HEK293 (cell line): ENCODE measurements around the gene RRP9.

Experiments used
- CTCF ChIA-PET: fragments of 350-600 bp; formaldehyde crosslinking; extraction: SDS; loops from one replicate; lab custom pipeline; 2021; ENCODE audit warnings: antibody characterized with exemption; lab: Yijun Ruan, JAX
- POLR2A ChIA-PET: fragments of 300-600 bp; formaldehyde crosslinking; extraction: SDS; loops from one replicate; lab custom pipeline; 2020; ENCODE audit warnings: antibody characterized with exemption, inconsistent platforms; lab: Yijun Ruan, JAX
- H3K27ac ChIP-seq: fragments of 200-500 bp; sonication (Bioruptor generic); 2 replicates; pipeline ENCODE4 v1.5.1; 2014; ENCODE audit warnings: low read depth, low read length, control low read depth, inconsistent platforms; ENCODE audit errors: extremely low read depth
- H3K36me3 ChIP-seq, 2 experiments: fragments of 200-500 bp in 1 of 2; sonication (Bioruptor generic) in 1 of 2; 1 replicate in 1 of 2; 2 replicates in 1 of 2; pipeline ENCODE4 v1.5.1; 2014 to 2017; ENCODE audit warnings: inconsistent platforms in 2 of 2, low read length in 2 of 2; ENCODE audit not compliant: control insufficient read depth in 2 of 2, insufficient read depth in 1 of 2
- H3K4me1 ChIP-seq: fragments of 200-500 bp; sonication (Bioruptor generic); 2 replicates; pipeline ENCODE4 v1.5.1; 2014; ENCODE audit warnings: mild to moderate bottlenecking, low read length, inconsistent platforms; ENCODE audit not compliant: control insufficient read depth, insufficient read depth
- H3K4me3 ChIP-seq: 2 replicates; pipeline ENCODE4 v1.5.1; 2011; ENCODE audit warnings: low read depth, mild to moderate bottlenecking, control low read depth, low read length, moderate library complexity
- H3K9me3 ChIP-seq: fragments of 200-500 bp; sonication (Bioruptor generic); 2 replicates; pipeline ENCODE4 v1.5.1; 2014; ENCODE audit warnings: low read depth, low read length, inconsistent platforms; ENCODE audit not compliant: control insufficient read depth, insufficient read depth
- BCL11A ChIP-seq: fragments of 450-650 bp; formaldehyde crosslinking; IDR thresholded peaks from 2 replicates; pipeline ENCODE4 v1.5.1; 2016; ENCODE audit warnings: low read depth, missing biosample characterization, missing genetic modification characterization
- FEZF1 ChIP-seq: fragments of 450-650 bp; formaldehyde crosslinking; IDR thresholded peaks from 2 replicates; pipeline ENCODE4 v1.5.1; 2016; ENCODE audit warnings: missing biosample characterization, missing genetic modification characterization
- GLIS2 ChIP-seq: fragments of 450-650 bp; formaldehyde crosslinking; IDR thresholded peaks from 2 replicates; pipeline ENCODE4 v1.5.1; 2016; ENCODE audit warnings: missing biosample characterization, missing genetic modification characterization
- HOXC10 ChIP-seq: sonication (generic); formaldehyde crosslinking; IDR thresholded peaks from 2 replicates; pipeline ENCODE4 v1.8.1; 2023; ENCODE audit warnings: mild to moderate bottlenecking, missing genetic modification reagents
- MEIS1 ChIP-seq: sonication (generic); formaldehyde crosslinking; IDR thresholded peaks from 2 replicates; pipeline ENCODE4 v1.8.1; 2022; ENCODE audit warnings: missing genetic modification reagents, mild to moderate bottlenecking, borderline replicate concordance
- MZF1 ChIP-seq: fragments of 450-650 bp; formaldehyde crosslinking; IDR thresholded peaks from 2 replicates; pipeline ENCODE4 v1.5.1; 2017; ENCODE audit warnings: missing biosample characterization, missing genetic modification characterization, borderline replicate concordance
- REPIN1 ChIP-seq: fragments of 450-650 bp; formaldehyde crosslinking; IDR thresholded peaks from 2 replicates; pipeline ENCODE4 v1.5.1; 2017; ENCODE audit warnings: missing biosample characterization, missing genetic modification characterization, low read depth
- ZNF354C ChIP-seq: fragments of 450-650 bp; formaldehyde crosslinking; IDR thresholded peaks from 2 replicates; pipeline ENCODE4 v1.5.1; 2016; ENCODE audit warnings: missing biosample characterization, missing genetic modification characterization, low read depth, borderline replicate concordance
- ZNF37A ChIP-seq: fragments of 450-650 bp; IDR thresholded peaks from 2 replicates; pipeline ENCODE4 v1.5.1; 2018; ENCODE audit warnings: missing biosample characterization, missing genetic modification characterization
- ZNF394 ChIP-seq: fragments of 450-650 bp; formaldehyde crosslinking; IDR thresholded peaks from 2 replicates; pipeline ENCODE4 v1.5.1; 2016; ENCODE audit warnings: missing biosample characterization, missing genetic modification characterization, mild to moderate bottlenecking, moderate library complexity, borderline replicate concordance
- ZNF510 ChIP-seq: fragments of 450-650 bp; formaldehyde crosslinking; IDR thresholded peaks from 2 replicates; pipeline ENCODE4 v1.5.1; 2018; ENCODE audit warnings: mild to moderate bottlenecking, missing genetic modification characterization, missing biosample characterization; ENCODE audit not compliant: insufficient replicate concordance
- ZNF624 ChIP-seq: fragments of 450-650 bp; formaldehyde crosslinking; IDR thresholded peaks from 2 replicates; pipeline ENCODE4 v1.5.1; 2017; ENCODE audit warnings: missing biosample characterization, missing genetic modification characterization
- ZNF670 ChIP-seq: fragments of 450-650 bp; formaldehyde crosslinking; IDR thresholded peaks from 2 replicates; pipeline ENCODE4 v1.5.1; 2016; ENCODE audit warnings: missing biosample characterization, missing genetic modification characterization, low read depth
- ZNF777 ChIP-seq: fragments of 450-650 bp; formaldehyde crosslinking; IDR thresholded peaks from 2 replicates; pipeline ENCODE4 v1.5.1; 2017; ENCODE audit warnings: missing biosample characterization, missing genetic modification characterization, borderline replicate concordance
- ZNF843 ChIP-seq: fragments of 450-650 bp; formaldehyde crosslinking; IDR thresholded peaks from 2 replicates; pipeline ENCODE4 v1.5.1; 2016; ENCODE audit warnings: missing biosample characterization, missing genetic modification characterization
- ZSCAN23 ChIP-seq: fragments of 450-650 bp; formaldehyde crosslinking; IDR thresholded peaks from 2 replicates; pipeline ENCODE4 v1.5.1; 2016; ENCODE audit warnings: missing biosample characterization, missing genetic modification characterization
- TF ChIP-seq, protein P1 (sequence below): fragments of 450-650 bp; formaldehyde crosslinking; IDR thresholded peaks from 2 replicates; pipeline ENCODE4 v1.5.1; 2016; ENCODE audit warnings: missing biosample characterization, missing genetic modification characterization
- TF ChIP-seq, protein P2 (sequence below): fragments of 450-650 bp; formaldehyde crosslinking; IDR thresholded peaks from 2 replicates; pipeline ENCODE4 v1.5.1; 2016; ENCODE audit warnings: missing biosample characterization, missing genetic modification characterization
- TF ChIP-seq, protein P3 (sequence below): fragments of 450-650 bp; formaldehyde crosslinking; conservative IDR thresholded peaks from 2 replicates; pipeline ENCODE4 v1.5.1; 2016; ENCODE audit warnings: low read depth, missing biosample characterization, missing genetic modification characterization

RRP9 gene

DNA sequence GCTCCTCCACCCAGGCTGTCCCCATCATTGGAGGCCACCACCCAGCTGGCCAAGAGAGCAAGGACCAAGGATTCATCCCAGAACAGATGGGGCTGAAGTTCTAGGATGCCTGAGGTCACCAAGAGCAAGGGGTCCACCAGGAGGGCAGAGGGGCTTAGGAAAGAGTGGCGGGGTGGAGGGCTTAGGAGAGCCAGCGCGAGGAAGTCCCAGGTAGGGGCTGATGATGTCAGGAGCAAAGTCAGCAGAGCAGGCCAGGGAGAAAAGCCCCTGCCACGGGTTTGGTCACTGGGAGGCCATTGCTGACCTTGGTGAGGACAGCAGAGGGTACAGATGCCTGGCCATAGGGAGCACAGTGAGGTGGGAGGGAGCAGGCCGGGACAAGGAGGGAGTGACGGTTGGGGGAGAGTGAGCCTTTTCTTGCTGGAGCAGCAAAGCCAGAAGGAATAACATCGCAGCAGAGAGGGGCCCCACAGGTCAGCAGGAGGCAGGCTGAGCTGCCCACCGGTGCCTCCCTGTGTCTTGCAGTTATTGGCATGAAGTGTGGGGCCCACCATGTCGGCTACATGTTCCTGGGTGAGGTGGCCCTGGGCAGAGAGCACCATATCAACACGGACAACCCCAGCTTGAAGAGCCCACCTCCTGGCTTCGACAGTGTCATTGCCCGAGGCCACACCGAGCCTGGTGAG lies 5.7 kb upstream of the RRP9 start:
- Histone ChIP-seq H3K27ac (no peak overlapping the region), H3K4me3 (no peak overlapping the region), H3K4me1 (peaks cover 2% of the 10 kb centered on the region), H3K36me3 (peaks cover 0 to 15% of the 10 kb centered on the region in 2 experiments; a peak in 1 of 3 replicates), H3K9me3 (no peaks in the 10 kb centered on the region)
- ChIA-PET CTCF (interaction anchor here (1.6 kb wide), 1 partner anchor 26 kb away, joined by 3 read pairs; the partner anchor contains the start of gene ABHD14B), POLR2A (no interaction called here)
- TF ChIP-seq BCL11A (tag by site-specific recombination) (no peak), HOXC10 (no peak), ZNF510 (no peak), ZSCAN23 (tag by site-specific recombination) (no peak), ZNF624 (tag by site-specific recombination) (no peak), ZNF37A (tag by site-specific recombination) (no peak), ZNF777 (tag by site-specific recombination) (no peak), GLIS2 (tag by site-specific recombination) (no peak), ZNF843 (no peak), MEIS1 (CRISPR knock-in tag) (no peak), ZNF670 (tag by site-specific recombination) (no peak), FEZF1 (tag by site-specific recombination) (no peak), ZNF394 (no peak), MZF1 (no peak), REPIN1 (no peak), ZNF354C (tag by site-specific recombination) (no peak)
- TF ChIP-seq, protein P1, sequence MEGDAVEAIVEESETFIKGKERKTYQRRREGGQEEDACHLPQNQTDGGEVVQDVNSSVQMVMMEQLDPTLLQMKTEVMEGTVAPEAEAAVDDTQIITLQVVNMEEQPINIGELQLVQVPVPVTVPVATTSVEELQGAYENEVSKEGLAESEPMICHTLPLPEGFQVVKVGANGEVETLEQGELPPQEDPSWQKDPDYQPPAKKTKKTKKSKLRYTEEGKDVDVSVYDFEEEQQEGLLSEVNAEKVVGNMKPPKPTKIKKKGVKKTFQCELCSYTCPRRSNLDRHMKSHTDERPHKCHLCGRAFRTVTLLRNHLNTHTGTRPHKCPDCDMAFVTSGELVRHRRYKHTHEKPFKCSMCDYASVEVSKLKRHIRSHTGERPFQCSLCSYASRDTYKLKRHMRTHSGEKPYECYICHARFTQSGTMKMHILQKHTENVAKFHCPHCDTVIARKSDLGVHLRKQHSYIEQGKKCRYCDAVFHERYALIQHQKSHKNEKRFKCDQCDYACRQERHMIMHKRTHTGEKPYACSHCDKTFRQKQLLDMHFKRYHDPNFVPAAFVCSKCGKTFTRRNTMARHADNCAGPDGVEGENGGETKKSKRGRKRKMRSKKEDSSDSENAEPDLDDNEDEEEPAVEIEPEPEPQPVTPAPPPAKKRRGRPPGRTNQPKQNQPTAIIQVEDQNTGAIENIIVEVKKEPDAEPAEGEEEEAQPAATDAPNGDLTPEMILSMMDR = no peak
- TF ChIP-seq, protein P2, sequence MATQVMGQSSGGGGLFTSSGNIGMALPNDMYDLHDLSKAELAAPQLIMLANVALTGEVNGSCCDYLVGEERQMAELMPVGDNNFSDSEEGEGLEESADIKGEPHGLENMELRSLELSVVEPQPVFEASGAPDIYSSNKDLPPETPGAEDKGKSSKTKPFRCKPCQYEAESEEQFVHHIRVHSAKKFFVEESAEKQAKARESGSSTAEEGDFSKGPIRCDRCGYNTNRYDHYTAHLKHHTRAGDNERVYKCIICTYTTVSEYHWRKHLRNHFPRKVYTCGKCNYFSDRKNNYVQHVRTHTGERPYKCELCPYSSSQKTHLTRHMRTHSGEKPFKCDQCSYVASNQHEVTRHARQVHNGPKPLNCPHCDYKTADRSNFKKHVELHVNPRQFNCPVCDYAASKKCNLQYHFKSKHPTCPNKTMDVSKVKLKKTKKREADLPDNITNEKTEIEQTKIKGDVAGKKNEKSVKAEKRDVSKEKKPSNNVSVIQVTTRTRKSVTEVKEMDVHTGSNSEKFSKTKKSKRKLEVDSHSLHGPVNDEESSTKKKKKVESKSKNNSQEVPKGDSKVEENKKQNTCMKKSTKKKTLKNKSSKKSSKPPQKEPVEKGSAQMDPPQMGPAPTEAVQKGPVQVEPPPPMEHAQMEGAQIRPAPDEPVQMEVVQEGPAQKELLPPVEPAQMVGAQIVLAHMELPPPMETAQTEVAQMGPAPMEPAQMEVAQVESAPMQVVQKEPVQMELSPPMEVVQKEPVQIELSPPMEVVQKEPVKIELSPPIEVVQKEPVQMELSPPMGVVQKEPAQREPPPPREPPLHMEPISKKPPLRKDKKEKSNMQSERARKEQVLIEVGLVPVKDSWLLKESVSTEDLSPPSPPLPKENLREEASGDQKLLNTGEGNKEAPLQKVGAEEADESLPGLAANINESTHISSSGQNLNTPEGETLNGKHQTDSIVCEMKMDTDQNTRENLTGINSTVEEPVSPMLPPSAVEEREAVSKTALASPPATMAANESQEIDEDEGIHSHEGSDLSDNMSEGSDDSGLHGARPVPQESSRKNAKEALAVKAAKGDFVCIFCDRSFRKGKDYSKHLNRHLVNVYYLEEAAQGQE = no peak
- TF ChIP-seq, protein P3, sequence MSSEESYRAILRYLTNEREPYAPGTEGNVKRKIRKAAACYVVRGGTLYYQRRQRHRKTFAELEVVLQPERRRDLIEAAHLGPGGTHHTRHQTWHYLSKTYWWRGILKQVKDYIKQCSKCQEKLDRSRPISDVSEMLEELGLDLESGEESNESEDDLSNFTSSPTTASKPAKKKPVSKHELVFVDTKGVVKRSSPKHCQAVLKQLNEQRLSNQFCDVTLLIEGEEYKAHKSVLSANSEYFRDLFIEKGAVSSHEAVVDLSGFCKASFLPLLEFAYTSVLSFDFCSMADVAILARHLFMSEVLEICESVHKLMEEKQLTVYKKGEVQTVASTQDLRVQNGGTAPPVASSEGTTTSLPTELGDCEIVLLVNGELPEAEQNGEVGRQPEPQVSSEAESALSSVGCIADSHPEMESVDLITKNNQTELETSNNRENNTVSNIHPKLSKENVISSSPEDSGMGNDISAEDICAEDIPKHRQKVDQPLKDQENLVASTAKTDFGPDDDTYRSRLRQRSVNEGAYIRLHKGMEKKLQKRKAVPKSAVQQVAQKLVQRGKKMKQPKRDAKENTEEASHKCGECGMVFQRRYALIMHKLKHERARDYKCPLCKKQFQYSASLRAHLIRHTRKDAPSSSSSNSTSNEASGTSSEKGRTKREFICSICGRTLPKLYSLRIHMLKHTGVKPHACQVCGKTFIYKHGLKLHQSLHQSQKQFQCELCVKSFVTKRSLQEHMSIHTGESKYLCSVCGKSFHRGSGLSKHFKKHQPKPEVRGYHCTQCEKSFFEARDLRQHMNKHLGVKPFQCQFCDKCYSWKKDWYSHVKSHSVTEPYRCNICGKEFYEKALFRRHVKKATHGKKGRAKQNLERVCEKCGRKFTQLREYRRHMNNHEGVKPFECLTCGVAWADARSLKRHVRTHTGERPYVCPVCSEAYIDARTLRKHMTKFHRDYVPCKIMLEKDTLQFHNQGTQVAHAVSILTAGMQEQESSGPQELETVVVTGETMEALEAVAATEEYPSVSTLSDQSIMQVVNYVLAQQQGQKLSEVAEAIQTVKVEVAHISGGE (tag by site-specific recombination) = no peak
- TF ChIP-seq, all 188 proteins: peak for 0
